ENCODE results near the gene DEUP1.

DNA sequence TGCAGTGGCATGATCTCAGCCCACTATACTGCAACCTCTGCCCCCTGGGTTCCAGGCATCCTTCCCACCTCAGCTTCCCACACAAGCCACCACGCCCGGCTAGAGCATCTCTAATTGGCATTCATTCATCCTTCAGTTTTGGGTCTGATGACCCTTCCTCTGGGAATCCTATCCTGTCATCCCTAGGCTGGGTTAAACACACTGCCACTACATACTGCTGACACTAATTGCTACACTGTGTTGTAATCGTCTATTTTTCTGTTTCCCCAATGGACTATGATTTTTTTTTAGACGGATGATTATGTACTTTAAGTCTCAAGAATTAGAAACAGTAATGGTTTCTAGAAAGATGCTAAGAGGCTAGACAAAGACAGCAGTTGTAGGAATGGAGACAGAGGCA, 62.8 kb downstream of the DEUP1 start:
- TF ChIP-seq, protein P1, sequence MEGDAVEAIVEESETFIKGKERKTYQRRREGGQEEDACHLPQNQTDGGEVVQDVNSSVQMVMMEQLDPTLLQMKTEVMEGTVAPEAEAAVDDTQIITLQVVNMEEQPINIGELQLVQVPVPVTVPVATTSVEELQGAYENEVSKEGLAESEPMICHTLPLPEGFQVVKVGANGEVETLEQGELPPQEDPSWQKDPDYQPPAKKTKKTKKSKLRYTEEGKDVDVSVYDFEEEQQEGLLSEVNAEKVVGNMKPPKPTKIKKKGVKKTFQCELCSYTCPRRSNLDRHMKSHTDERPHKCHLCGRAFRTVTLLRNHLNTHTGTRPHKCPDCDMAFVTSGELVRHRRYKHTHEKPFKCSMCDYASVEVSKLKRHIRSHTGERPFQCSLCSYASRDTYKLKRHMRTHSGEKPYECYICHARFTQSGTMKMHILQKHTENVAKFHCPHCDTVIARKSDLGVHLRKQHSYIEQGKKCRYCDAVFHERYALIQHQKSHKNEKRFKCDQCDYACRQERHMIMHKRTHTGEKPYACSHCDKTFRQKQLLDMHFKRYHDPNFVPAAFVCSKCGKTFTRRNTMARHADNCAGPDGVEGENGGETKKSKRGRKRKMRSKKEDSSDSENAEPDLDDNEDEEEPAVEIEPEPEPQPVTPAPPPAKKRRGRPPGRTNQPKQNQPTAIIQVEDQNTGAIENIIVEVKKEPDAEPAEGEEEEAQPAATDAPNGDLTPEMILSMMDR (IDR thresholded peaks at IDR 0.05), result no peak
- TF ChIP-seq POLR2A (IDR thresholded peaks at IDR 0.05), result no peak

All from testis (tissue), 2 donors.